GM18870 (cell line): ENCODE results near the gene IL18R1.
A peak's percentile ranks its signal among the peaks of the same experiment; 100 is the strongest.
"Not testable (repeated sequence)": the region's sequence is repeated elsewhere in the genome, so short reads cannot be mapped to it uniquely, and the experiment has no call there.

Experiments used
- ATAC-seq: cut with Tn5 transposase; IDR thresholded peaks from one replicate; pipeline ENCODE4 v1.9.1; 2021; ENCODE audit warnings: moderate library complexity; ENCODE audit not compliant: unreplicated experiment

The IL18R1 gene, protein sequence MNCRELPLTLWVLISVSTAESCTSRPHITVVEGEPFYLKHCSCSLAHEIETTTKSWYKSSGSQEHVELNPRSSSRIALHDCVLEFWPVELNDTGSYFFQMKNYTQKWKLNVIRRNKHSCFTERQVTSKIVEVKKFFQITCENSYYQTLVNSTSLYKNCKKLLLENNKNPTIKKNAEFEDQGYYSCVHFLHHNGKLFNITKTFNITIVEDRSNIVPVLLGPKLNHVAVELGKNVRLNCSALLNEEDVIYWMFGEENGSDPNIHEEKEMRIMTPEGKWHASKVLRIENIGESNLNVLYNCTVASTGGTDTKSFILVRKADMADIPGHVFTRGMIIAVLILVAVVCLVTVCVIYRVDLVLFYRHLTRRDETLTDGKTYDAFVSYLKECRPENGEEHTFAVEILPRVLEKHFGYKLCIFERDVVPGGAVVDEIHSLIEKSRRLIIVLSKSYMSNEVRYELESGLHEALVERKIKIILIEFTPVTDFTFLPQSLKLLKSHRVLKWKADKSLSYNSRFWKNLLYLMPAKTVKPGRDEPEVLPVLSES

DNA sequence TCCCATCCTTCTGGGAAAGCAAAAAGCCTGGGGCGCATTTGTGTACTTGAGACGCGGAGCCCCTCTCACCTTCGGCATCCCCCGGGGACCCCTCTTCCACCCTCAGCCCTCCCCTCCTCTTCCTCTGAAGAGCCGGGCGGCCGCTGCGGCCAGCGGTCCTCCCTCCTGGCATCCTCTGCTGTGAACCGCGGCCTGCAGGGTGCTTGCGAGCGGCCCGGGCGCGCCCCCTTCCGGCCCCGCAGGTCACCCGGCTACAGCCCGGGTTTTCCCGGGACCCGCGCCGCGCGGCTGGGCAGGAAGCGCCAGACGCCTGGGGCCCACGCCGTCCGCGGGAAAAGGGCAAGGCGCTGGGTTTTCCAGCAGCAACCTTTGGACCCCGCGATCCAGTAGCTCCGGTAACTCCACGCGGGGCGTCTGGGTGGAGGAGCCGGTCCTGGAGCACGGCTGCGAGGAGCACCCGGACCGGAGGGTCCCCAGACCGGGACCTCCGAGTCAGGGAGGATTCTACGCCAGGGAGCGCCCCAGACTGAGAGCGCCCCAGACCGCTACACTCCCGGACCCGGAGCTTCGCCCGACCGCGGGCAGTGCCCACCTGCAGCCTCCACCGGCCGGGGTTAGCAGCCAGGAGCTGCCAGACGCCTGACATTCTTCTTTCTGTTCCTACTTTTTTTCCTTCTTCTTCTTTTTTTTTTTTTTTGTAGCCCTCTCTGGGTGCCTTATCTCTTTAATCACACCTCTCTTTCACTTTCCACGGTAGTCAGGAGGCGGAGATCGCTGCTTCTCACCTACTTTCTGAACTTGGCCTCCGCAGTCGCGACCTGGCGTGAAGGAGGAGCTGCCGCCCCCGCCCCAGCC, at the start of gene IL18R1:
IL18R1 (plus strand) TSS at position 271 of the 855 bp plus-strand sequence. CDS start 6,865 bp downstream, outside the sequence.
- ATAC-seq = peak; percentile 74

DNA sequence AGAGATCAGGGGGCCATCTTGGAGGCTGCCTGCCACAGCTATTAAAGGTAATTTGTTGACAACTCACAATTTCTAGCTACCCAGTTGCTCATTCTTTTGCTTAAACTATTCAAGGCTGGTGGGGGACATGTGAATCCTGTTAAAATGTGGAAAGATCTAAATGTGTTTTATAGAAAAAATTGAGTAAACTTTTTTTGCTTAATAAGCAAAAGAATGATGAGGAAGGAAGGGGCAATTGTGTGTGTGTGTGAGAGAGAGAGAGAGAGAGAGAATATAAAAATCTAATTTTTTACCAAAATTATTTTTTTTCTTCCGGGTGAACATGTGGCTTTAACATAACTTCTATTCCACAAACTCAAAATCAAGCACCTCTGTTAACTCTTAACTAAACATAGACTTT, 49.5 kb upstream of the IL18R1 start:
- ATAC-seq = no peak

DNA sequence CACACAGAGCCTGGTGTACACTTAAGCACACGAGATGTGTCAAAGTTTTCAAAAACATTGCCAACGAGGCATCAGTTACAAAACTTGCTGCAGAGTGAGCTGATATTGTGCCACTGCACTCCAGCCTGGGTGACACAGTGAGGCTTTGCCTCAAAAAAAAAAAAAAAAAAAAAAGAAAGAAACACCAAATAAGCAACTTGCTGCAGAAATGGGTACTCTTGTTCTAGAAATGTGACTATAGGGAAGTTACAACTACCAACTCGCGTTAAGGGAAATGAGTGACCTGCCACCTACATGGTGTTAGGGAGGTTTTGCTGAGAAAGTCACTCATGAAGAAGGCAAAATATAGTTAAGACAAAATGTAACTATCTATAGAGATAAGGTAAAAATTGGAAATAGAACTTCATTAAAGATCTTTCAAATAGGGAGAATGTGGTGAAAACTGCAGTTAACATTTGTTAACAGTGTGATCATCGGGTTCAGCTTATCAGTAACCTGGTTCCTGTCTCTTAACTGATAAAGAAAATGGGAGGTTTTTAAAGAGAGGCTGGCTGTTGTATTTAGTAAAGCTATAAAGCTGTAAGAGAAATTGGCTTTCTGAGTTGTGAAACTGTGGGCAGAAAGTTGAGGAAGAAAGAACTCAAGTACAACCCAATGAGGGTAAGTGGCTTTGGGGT, 44.5 kb upstream of the IL18R1 start, which contains the start of gene IL1RL1:
IL1RL1 (plus strand) TSS at position 600 of the 677 bp plus-strand sequence. CDS start 26,702 bp downstream, outside the sequence.
- no peak for ATAC-seq

DNA sequence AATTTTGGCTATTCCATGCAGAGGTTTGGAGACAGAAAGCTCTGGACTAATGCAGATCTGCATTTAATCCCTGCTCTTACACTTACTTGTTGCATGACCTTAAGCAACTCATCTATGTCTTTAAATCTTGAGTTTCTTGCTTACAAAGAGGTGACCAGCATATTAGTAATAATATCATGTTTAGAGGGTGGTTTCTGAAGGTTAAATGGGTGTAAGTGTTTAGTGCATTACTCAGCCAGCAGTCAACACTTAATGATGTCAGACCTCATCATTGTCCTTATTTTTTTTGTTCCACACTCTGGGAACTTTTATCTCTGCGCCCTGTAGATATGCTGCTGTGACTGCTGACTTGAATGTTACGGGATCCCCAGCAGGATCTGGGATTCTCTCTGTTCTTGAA, 42.6 kb upstream of the IL18R1 start:
- no peak for ATAC-seq

DNA sequence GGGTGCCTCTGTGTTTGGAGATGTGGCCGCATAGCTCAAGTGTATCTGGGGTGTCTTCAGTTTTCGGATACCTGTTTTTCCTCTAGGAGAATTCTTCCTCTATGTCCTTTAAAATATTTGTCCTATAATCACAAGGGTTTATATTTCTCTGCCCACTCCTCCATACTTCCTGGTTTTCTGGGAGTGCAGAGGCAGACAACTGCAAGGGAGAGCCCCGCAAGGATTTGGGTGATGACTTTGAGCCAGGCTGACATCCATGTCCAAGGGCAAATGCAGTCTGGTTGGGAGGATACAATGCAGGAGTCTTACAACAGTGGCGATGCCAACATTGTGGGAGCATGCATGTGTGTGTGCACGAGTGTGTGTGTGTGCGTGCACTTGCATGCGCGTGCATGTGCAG, 42.1 kb upstream of the IL18R1 start:
- no peak for ATAC-seq

DNA sequence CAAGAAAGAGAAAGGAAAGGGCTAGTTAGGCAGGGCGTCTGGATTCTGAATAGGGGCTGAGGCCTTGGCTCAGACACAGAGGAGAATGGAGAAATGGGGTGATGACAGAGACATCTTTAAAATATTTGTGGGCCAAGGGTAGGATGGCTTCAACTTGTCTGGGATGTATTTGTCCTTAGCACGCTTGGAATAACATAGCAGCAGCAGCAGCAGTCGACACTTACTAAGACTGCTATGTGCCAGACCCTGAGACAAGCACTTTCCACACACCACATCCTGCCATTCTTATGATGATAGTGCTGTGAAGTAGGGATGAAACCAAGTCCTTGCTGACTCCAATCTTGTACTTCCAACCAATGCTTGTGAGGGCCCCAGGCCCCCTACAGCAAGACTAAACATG, 41.6 kb upstream of the IL18R1 start:
- no peak for ATAC-seq

DNA sequence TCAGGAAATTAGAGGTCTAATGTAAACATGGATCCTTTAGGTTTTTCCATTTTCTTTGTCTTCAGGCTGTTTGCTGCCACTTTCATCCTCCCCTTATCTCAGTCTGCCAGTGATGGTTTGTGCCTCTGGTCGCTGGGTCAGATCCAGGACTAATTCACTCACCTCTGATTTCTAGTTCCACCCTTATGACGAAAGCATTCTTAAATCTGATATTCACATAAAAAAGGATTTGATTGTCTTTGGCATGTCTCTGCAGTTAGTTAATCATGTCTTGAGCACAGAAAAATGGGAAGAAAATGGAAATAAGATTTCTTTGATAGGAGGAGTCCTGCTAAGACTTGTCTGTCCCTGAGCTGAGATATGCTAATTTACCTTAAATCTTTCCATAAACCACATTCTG, 39.7 kb upstream of the IL18R1 start:
- no peak for ATAC-seq

DNA sequence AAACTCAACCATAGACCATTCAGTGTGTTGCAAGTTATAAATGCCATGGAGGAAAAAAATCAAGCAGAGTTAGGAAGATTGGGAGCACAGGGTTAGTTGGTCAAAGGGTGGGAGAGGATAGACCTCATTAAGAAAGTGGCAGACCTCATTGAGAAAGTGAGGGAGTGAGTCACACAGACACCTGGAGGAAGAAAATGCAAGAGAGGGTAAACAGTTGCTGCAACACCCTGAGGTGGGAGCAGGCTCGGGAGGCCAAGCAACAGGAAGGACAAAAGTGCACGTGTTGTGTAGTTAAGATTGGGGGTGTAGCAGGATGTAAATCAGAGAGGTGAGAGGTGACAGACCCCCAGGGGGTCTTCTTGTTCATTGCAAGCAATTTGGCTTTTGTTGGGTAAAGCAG, 37.9 kb upstream of the IL18R1 start:
- ATAC-seq = no peak

DNA sequence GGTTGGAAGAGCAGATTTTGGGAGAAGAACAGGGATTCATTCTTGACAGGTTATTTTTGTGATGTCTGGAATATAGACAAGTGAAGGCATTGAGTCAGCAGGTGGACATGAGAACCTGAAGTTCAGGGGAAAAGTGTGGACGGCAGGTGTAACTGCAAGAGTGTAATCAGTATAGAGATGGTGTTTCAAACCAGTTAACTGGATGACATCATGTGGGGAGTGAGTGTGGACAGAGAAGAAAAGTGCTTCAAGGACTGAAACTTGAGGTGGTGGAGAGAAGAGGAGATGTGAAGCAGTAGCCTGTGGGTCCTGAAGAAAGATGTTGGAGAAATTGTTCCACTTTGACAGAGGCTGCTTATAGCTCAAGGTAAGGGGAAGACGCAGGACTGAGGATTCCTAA, 37.2 kb upstream of the IL18R1 start:
- ATAC-seq = no peak

DNA sequence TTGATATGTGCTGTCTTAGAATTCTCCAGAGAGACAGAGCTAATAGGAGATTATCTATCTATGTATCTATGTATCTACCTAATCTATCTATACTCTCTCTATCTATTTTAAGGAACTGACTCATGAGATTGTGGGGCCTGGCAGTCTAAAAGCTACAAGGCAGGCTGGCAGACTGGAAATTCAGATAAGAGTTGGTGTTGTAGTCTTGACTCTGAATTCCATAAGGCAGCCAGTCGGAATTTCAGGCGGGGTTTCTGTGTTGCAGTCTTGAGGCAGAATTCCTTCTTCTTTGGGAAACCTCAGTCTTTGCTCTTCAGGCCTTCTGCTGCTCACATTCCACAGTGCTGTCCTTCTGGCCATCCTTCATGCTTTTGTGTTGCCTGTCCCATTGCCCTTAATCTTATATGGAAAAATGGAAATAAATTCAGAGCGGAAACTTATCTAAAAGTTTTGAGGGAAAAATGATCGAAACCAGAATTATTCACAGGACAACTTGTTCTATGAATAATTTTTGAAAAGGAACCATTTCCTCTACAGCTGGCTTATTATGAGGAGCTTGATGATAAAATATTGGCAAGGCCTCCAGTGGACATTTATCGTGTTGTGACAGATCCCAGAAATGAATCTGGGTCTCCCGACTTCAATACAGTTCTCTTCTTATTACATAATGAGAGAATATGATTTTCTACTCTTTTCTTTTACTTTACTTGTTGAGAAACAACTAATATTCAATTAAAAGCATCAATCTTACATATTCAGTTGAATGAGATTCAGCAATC, 33.5 kb upstream of the IL18R1 start:
- ATAC-seq = no peak

DNA sequence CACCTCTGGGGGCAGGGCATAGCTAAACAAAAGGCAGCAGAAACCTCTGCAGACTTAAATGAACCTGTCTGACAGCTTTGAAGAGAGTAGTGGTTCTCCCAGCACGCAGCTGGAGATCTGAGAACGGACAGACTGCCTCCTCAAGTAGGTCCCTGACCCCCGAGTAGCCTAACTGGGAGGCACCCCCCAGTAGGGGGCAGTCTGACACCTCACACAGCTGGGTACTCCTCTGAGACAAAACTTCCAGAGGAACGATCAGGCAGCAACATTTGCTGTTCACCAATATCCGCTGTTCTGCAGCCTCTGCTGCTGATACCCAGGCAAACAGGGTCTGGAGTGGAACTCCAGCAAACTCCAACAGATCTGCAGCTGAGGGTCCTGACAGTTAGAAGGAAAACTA, 30.7 kb upstream of the IL18R1 start:
- not testable (repeated sequence) for ATAC-seq

DNA sequence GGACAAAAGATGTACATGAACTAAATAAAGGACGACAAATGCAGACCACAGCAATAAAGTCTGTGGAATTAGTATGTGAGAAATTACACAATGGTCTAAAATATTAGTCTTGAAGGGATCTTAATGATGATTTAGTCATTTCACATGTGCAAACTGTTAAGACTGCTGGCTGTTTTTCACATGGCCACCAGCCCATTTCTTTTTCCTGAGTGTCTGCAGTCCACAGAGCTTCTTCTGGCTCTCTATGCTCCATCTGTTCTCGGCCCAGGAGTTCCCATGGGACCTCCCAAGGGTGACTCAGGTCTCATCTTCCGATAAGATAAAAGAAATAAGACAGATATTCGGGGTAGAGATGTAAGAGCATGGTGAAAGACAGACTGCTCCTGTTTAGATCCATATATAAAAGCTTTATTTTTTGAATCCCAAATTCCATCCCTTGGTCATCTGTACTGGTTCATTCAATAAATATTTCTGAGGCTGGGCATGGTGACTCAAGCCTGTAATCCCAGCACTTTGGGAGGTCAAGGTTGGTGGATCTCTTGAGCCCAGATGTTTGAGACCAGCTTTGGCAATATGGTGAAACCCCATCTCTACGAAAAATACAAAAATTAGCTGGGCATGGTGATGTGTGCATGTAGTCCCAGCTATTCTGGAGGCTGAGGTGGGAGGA, 24.1 kb upstream of the IL18R1 start:
- ATAC-seq = no peak

DNA sequence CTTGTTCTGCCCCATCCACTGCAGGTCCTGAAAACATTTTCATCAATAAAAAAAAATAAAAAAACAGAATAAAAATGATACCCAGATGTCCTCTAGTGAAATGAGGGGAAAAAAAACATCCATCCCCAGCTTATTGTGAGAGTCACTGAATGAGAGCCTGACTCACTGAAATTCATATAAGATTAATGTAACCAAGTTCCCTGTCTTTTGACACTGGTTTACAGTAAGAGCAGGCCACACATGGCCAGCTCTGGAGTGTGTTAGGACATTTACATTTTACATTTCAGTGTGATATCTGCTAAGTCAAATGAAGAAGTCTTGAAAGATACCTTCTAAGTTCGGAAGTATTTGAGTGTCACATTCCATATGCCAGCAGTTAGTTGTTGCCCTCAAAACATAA, 21.1 kb upstream of the IL18R1 start:
- no peak for ATAC-seq

DNA sequence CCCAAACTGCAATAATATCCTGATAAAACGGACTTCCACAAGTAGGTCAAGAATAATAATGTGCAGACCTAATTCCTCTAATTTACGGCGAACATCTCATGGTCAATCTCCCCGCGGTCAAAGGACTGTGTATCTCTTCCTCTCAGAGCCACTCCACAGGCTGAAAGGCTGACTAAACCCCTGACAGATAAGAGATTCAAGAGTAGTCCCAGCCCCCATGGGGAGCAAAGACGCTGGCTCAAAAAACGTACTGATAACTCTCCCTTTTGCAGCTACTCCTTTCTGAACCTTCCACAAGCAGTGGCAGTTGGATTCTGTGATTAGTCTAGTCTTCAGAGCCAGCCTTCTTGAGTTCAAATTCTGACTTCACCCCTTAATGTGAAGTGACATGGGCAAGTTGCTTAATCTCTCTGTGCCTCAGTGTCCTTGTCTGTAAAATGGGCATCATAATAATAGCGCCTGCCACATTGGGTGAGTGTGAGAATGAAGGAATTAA, 19.7 kb upstream of the IL18R1 start:
- no peak for ATAC-seq

DNA sequence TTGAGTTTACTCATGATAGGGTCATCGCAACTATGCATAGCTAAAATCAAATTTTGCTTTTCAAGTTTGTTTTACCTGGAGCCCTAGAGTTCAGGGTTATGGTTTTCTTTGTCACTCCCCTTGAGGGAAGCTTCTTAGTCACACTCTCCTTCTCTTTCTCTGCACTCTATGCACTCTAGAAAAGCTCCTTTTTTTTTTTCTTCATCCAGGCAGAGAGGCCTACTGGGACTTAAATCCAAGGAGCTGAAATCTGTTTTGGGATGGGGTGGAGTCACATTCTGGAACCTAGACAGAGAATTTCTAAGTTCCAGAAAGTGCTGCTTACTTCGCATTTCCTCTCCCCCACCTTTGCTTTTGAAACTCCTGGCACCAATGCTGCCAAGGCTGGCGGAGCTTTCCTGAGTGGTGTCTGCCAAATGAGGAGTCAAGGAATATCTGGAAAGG, 19.1 kb upstream of the IL18R1 start:
- ATAC-seq = no peak

DNA sequence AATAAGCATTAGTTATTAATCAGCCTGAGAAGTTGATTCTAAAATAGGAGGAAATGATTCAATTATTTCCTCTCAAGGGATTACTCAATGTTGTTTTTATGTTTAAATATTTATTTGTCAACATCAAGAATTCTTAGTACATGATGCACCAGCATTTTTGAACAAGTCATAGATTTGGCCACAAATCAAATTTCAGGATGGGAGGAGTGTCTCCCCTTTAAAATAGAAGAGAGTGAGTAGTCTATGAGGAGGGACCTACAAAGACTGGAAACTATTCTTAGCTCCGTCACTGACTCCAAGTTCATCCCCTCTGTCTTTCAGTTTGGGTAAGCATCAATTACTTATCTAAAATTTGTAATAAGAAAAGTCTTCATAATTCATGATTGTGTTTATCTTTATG, 18.6 kb upstream of the IL18R1 start:
- no peak for ATAC-seq

DNA sequence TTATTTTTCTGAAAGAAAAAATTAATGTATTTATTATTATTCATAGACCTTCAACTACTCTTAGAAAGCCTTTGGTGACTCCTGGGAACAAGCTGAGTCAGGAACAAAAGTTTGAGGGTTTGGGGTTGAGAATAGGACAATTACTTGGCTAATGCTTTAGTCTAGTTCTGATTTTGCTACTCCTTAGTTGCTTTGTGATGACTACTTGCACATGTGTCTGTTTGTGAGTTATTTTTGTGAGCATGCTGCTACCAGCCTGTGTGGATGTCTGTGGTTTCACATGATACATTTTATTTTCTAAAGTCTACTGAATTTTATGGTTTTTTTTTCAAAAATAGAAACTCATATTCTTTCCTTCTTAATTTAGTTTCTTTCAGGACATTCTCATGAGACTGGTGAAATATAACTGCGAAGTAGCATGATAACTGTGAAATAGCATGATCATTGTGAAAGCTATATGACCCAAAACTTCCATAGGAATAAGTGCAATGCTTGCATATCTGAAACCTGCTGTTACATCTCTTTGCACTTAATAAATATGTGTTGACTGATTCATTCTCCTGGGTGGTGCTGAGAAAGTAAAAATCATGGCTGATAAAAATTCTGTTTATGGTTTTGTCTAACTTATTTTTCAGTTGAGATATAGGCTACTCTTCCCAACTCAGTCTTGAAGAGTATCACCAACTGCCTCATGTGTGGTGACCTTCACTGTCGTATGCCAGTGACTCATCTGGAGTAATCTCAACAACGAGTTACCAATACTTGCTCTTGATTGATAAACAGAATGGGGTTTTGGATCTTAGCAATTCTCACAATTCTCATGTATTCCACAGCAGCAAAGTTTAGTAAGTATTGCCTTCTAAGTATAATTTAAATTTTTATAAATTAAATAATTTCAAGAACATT, 17.9 kb upstream of the IL18R1 start:
- no peak for ATAC-seq

DNA sequence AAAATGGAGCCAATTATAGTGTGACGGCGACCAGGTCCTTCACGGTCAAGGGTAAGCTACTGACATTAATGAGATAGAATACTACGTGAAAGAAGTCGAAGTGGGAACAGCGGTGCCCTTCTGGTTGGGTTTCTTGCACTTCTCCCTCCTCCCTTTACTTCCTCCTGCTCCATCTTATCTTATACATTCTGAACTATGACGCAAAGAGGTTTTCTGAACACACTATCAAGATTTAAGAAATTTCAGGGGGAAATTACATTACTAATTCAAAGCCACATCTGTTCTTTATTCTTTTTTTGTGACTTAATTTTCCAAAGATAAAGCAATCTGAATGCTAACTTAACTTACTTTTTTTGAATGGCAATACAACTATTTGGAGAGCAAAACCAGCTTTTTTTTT, 14.8 kb upstream of the IL18R1 start:
- ATAC-seq = no peak

DNA sequence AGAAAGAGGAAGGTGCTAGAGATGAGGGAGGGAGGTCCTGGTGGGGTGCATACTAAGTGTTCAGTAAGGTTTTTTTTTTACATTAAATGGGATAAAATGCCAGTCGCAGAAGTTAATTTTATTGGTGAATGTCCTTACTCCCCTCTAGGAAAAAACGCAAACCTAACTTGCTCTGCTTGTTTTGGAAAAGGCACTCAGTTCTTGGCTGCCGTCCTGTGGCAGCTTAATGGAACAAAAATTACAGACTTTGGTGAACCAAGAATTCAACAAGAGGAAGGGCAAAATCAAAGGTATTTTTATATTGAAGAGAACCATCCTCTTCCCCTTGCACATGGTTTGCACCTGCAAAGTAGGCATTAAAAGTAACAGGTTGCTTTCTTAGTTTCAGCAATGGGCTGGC, 12.7 kb upstream of the IL18R1 start:
- ATAC-seq = no peak
